DND-41 (cell line): ENCODE measurements around the gene RGS6.

Experiments
- ATAC-seq: fragments of 200-7000 bp; cut with Tn5 transposase; 3 replicates; pipeline ENCODE4 v1.9.1; 2021; ENCODE audit warnings: low read depth; ENCODE audit not compliant: insufficient read depth
- DNase-seq: peaks from one replicate; pipeline ENCODE4 v3.0.0-alpha.2; 2020
- H2AFZ ChIP-seq: 2 replicates; pipeline ENCODE4 v1.6.0; 2012; ENCODE audit warnings: low read depth, low read length
- H3K27ac ChIP-seq: 2 replicates; pipeline ENCODE4 v1.5.1; 2012; ENCODE audit warnings: low read length, inconsistent platforms
- H3K27me3 ChIP-seq: fragments of 200-600 bp; sonication (generic); 2 replicates; pipeline ENCODE4 v1.6.0; 2012; ENCODE audit warnings: low read length, mild to moderate bottlenecking, inconsistent platforms; ENCODE audit not compliant: insufficient read depth, poor library complexity
- H3K36me3 ChIP-seq: 2 replicates; pipeline ENCODE4 v1.5.1; 2012; ENCODE audit warnings: low read length, inconsistent platforms; ENCODE audit not compliant: insufficient read depth
- H3K4me1 ChIP-seq: 2 replicates; pipeline ENCODE4 v1.5.1; 2012; ENCODE audit warnings: mild to moderate bottlenecking, low read length; ENCODE audit not compliant: insufficient read depth
- H3K4me2 ChIP-seq: 2 replicates; pipeline ENCODE4 v1.6.0; 2012; ENCODE audit warnings: mild to moderate bottlenecking, moderate library complexity, low read length, inconsistent platforms; ENCODE audit not compliant: insufficient read depth
- H3K4me3 ChIP-seq, 2 experiments: fragments of 200-600 bp in 1 of 2; shearing (Covaris generic) in 1 of 2; 2 replicates each; pipeline ENCODE4 v1.5.1; 2012 to 2016; ENCODE audit warnings: inconsistent platforms in 2 of 2, low read length in 2 of 2, mild to moderate bottlenecking in 2 of 2, low read depth in 1 of 2, moderate library complexity in 1 of 2
- H3K79me2 ChIP-seq: 2 replicates; pipeline ENCODE4 v1.6.0; 2012; ENCODE audit warnings: low read length, inconsistent platforms; ENCODE audit not compliant: insufficient read depth
- H3K9ac ChIP-seq: 2 replicates; pipeline ENCODE4 v1.6.0; 2012; ENCODE audit warnings: low read depth, mild to moderate bottlenecking, inconsistent platforms, low read length, moderate library complexity
- H3K9me3 ChIP-seq: 2 replicates; pipeline ENCODE4 v1.5.1; 2012; ENCODE audit warnings: low read length, moderate library complexity, mild to moderate bottlenecking, inconsistent platforms; ENCODE audit not compliant: insufficient read depth, severe bottlenecking
- H4K20me1 ChIP-seq: 2 replicates; pipeline ENCODE4 v1.6.0; 2012; ENCODE audit warnings: low read length; ENCODE audit not compliant: insufficient read depth
- CTCF ChIP-seq: IDR thresholded peaks from 2 replicates; pipeline ENCODE4 v1.5.1; 2012; ENCODE audit warnings: borderline replicate concordance, low read length, moderate library complexity, mild to moderate bottlenecking; ENCODE audit not compliant: poor library complexity, severe bottlenecking; ENCODE audit errors: extremely low read depth
- EZH2 ChIP-seq: IDR thresholded peaks from 3 replicates; pipeline ENCODE4 v1.6.1; 2012; ENCODE audit warnings: borderline replicate concordance, low read depth, mild to moderate bottlenecking, moderate library complexity, low read length, inconsistent platforms; ENCODE audit not compliant: severe bottlenecking

Gene RGS6

DNA sequence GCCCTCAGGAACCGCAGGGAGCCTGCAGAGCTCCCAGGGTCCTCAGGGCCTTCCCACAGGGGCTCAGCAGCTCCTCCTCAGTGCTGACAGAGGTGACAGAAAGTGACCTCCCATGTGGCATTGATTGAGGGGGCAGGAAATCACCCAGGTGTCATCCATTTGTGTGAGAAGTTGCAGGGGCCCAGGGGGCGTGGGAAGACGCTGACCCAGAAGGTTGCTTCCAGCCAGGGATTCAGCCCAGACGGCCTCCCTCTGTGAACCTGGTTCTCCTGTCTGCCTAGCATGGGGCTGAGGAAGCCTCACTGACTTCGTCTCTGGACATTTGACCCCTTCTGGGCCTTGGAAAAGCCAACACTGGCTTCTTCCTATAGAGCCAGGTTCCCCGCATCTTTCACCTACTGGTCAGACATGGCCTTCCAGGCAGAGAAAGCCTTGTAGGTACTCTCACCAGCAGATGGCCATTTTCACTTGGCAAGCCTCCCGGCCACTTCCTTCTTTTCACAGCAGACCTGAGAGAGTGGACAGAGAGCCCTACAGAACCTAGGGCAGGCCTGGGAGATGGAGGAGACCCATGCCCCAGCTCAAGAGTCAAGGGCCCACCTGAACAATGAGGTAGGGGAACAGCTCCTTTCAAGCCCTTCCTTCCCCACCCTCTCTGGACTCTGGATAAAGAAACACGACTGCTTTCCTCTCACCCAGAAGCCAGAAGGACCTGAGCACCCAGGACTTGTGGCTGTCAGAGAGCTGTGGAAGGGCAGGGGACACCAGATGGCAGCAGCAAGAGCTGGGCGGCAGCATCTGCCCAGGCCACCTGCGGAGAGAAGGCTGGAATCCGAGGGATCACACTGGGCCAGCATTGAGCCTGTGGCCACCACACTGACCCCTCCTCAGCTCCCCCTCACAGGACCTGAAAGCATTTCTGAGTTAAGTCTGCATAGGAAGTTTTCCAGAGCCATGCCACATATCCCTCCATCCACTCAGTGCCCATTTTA, 583.8 kb downstream of the RGS6 start:
- Histone ChIP-seq H3K27ac (no peak overlapping the region), H2AFZ (no peak overlapping the region), H3K4me2 (no peak overlapping the region), H3K9me3 (no peaks in the 10 kb centered on the region), H3K36me3 (no peaks in the 10 kb centered on the region), H4K20me1 (no peaks in the 10 kb centered on the region), H3K27me3 (no peaks in the 10 kb centered on the region), H3K4me1 (peaks cover 34% of the 10 kb centered on the region), H3K79me2 (no peaks in the 10 kb centered on the region), H3K4me3 (no peak overlapping the region), H3K9ac (no peak overlapping the region)
- ATAC-seq (no peak), DNase-seq (no peak)
- TF ChIP-seq EZH2 (no peak), CTCF (no peak)

DNA sequence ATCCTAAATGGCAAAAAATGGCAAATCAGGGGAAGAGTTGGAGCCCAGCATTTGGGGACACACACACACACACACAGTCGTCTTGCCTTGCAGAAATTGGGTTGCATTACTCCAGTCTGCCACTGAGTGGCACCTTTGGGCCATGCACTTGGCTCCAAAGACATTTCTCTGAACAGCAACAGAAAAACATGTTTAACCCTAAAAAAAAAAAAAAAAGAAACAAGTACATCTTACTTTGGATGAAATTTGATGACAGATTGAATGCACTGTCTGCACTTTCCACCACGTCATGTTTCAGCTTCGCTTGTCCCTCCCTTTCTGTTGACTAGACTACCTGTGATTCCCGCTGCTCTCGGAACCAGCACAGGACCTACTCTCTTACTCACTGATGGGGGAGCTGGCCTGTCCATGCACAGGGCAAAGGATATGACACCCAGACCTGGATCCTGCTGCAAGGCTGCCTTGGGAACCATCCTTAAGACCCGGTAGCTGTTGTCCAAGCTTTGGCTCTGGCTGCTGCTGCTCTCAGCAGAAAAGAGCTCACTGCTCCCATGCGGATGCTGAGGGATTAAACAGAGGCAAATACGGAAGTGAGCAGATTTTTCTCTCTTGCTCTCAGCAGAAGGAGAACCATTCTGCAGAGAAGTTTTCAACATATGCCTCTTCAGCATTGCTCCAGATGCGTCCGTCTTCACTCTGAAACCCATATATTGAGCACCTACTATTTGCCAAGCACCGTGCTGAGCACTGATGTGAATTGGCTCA, 584.9 kb downstream of the RGS6 start:
- peak; percentile 81 for DNase-seq
- Histone ChIP-seq H3K4me2 (no peak overlapping the region), H3K36me3 (no peaks in the 10 kb centered on the region), H2AFZ (no peak overlapping the region), H3K9me3 (no peaks in the 10 kb centered on the region), H3K9ac (no peak overlapping the region), H3K4me3 (no peak overlapping the region), H3K79me2 (no peaks in the 10 kb centered on the region), H3K4me1 (peaks cover 34% of the 10 kb centered on the region), H4K20me1 (no peaks in the 10 kb centered on the region), H3K27me3 (no peaks in the 10 kb centered on the region), H3K27ac (no peak overlapping the region)
- TF ChIP-seq CTCF (peak; percentile 94), EZH2 (no peak)
- ATAC-seq = peak; percentile 39; the same call in 2 of the 3 replicates

DNA sequence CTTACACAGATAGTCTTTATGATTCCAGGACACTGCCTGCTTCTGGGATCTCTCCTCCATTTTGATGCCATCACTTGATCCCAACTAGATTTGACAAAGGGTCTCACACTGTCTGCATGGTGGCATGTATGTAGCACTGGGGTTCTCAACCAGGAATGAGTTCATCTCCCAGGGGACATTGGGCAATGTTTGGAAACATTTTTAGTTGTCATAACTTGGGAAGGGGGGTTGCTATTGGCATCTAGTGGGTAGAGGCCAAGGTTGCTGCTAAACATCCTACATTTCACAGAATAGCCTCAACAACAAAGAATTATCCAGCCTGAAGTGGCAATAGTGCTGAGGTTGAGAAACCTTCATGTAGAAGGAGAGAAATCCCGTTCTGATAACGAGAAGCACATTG, 585.5 kb downstream of the RGS6 start:
- no peak for ATAC-seq
- Histone ChIP-seq H4K20me1 (no peaks in the 10 kb centered on the region), H3K4me1 (peaks cover 34% of the 10 kb centered on the region), H3K79me2 (no peaks in the 10 kb centered on the region), H2AFZ (no peak overlapping the region), H3K9me3 (no peaks in the 10 kb centered on the region), H3K27me3 (no peaks in the 10 kb centered on the region), H3K36me3 (no peaks in the 10 kb centered on the region), H3K4me2 (no peak overlapping the region), H3K27ac (no peak overlapping the region), H3K4me3 (no peak overlapping the region), H3K9ac (no peak overlapping the region)
- TF ChIP-seq EZH2 (no peak), CTCF (no peak)
- DNase-seq = no peak
